Spleen (tissue), 7 donors: ENCODE data around the gene ARHGAP22.

ENCODE experiments used
- CTCF ChIP-seq, 11 experiments: fragments of 200-600 bp in 7 of 11; fragments of 450-650 bp in 4 of 11; sonication (generic) in 4 of 11; IDR thresholded peaks in 8 of 11; conservative IDR thresholded peaks in 3 of 11; 1 replicate in 7 of 11; 2 replicates in 4 of 11; pipeline versions ENCODE4 v1.4.0 to v1.8.0; 2016 to 2021; ENCODE audit warnings: antibody characterized with exemption in 11 of 11, inconsistent platforms in 4 of 11, mild to moderate bottlenecking in 1 of 11
- POLR2A ChIP-seq, 3 donors: fragments of 450-650 bp; IDR thresholded peaks; one replicate each; pipeline ENCODE4 v1.5.1; 2017; ENCODE audit warnings: antibody characterized with exemption in 3 of 3, mild to moderate bottlenecking in 1 of 3
- POLR2AphosphoS5 ChIP-seq, 3 donors: sonication (generic); formaldehyde crosslinking; IDR thresholded peaks; one replicate each; pipeline ENCODE4 v1.5.1; 2017; ENCODE audit warnings: antibody characterized with exemption in 3 of 3
- donor health status: DM: no; HTN: no; CAD: no; lungs with moderate emphysema.
- donor health status: DM: no; HTN: no; CAD: no.
- donor health status: DM: no; HTN: no; CAD: no.

DNA sequence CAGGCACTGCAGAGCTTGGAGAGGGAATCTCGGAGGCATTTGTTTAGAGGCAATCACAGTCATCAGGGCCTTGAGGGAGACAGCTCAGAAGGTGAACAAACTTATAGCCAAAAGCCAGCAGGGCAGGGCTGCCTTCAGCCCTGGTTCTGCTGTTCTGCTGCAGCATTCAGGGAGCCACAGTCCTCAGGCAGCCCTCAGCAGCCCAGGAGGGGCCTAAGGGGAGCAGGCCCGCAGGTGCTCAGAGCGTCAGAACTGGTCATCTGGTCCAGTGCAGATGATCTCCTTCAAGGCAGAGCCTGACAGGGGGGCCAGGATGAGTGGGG lies 84.7 kb downstream of the ARHGAP22 start:
- TF ChIP-seq CTCF (IDR thresholded peaks at IDR 0.05 in 8 of 11, conservative IDR thresholded peaks at IDR 0.05 in 3 of 11) (no peak), POLR2AphosphoS5 (IDR thresholded peaks at IDR 0.05) (no peak), POLR2A (IDR thresholded peaks at IDR 0.05) (no peak)
